AG08396 (cell line): ENCODE measurements around the gene CYP51A1.
A peak's percentile ranks its signal among the peaks of the same experiment; 100 is the strongest.
"Not testable (repeated sequence)": the region's sequence is repeated elsewhere in the genome, so short reads cannot be mapped to it uniquely, and the experiment has no call there.

ENCODE experiments used
- DNase-seq: peaks from one replicate; pipeline ENCODE4 v3.0.0; 2012; ENCODE audit warnings: low spot score, mixed read lengths

Gene CYP51A1

GRCh38 chr7:92134271-92135051 is at the start of gene CYP51A1:
Gene CYP51A1, minus strand, starts transcription at chr7:92134477. Its CDS starts 113 bp downstream, at chr7:92134364.
- peak; percentile 93 for DNase-seq

- DNase-seq = peak; percentile 90
Measured at GRCh38 chr7:92178928-92179924, 44.9 kb upstream of the CYP51A1 start, which contains the start of gene LRRD1. Gene LRRD1, minus strand, starts transcription at chr7:92179142. Its CDS starts 13,940 bp downstream, at chr7:92165202.

- peak; percentile 15 for DNase-seq
Measured at GRCh38 chr7:92177362-92177761, 43.1 kb upstream of the CYP51A1 start.

GRCh38 chr7:92169529-92169928 is 35.3 kb upstream of the CYP51A1 start:
- DNase-seq = not testable (repeated sequence)

- no peak for DNase-seq
Measured at GRCh38 chr7:92161271-92161670, 27.0 kb upstream of the CYP51A1 start.

GRCh38 chr7:92158660-92159575 is 24.6 kb upstream of the CYP51A1 start:
- DNase-seq = peak; percentile 79

- no peak for DNase-seq
Measured at GRCh38 chr7:92156990-92157389, 22.7 kb upstream of the CYP51A1 start.

- no peak for DNase-seq
Measured at GRCh38 chr7:92155108-92155739, 20.9 kb upstream of the CYP51A1 start.

GRCh38 chr7:92150450-92151017 is 16.3 kb upstream of the CYP51A1 start:
- DNase-seq = no peak

- DNase-seq = no peak
Measured at GRCh38 chr7:92149736-92150239, 15.5 kb upstream of the CYP51A1 start.

- not testable (repeated sequence) for DNase-seq
Measured at GRCh38 chr7:92143192-92143880, 9.1 kb upstream of the CYP51A1 start.

GRCh38 chr7:92142791-92143190 is 8.5 kb upstream of the CYP51A1 start:
- DNase-seq = not testable (repeated sequence)

- DNase-seq = no peak
Measured at GRCh38 chr7:92141161-92141560, 6.9 kb upstream of the CYP51A1 start.

- DNase-seq = no peak
Measured at GRCh38 chr7:92137557-92137956, 3.3 kb upstream of the CYP51A1 start.

- peak; percentile 17 for DNase-seq
Measured at GRCh38 chr7:92135052-92135889, 994 bp upstream of the CYP51A1 start.

- DNase-seq = peak; percentile 72
Measured at GRCh38 chr7:92133737-92134270, 473 bp downstream of the CYP51A1 start.

- DNase-seq = no peak
Measured at GRCh38 chr7:92133133-92133736, 1.0 kb downstream of the CYP51A1 start.

- no peak for DNase-seq
Measured at GRCh38 chr7:92131764-92132330, 2.4 kb downstream of the CYP51A1 start.
